PC-9 (cell line): ENCODE results near the gene INSM2. TPM values are rescaled to one million over a fixed set of nuclear protein-coding genes. Genes with fewer than 3 reads are reported as not detected.

Experiments used
- BruUV-seq: library from RNA; stranded (reverse); fragments of 400-500 nt; replicated peaks from 2 replicates; lab custom pipeline; 2021; lab: Mats Ljungman, UMichigan
- CTCF ChIA-PET: fragments of 300-600 bp; sonication (Branson Sonifier 250); formaldehyde crosslinking; loops from one replicate; lab custom pipeline; 2022; ENCODE audit warnings: antibody characterized with exemption; lab: Charles Lee
- POLR2A ChIA-PET: fragments of 300-600 bp; sonication (Branson Sonifier 250); formaldehyde crosslinking; loops from one replicate; lab custom pipeline; 2022; ENCODE audit warnings: antibody characterized with exemption; ENCODE audit not compliant: unreplicated experiment; lab: Charles Lee
- DNase-seq, 2 experiments: peaks; one replicate each; pipeline versions ENCODE4 v3.0.0 to v3.0.0-alpha.2; 2015 to 2022; ENCODE audit warnings: mixed read lengths in 1 of 2
- H2AFZ ChIP-seq: fragments of 200-600 bp; sonication (generic); 2 replicates; pipeline ENCODE4 v1.8.1; 2017; ENCODE audit warnings: antibody characterized with exemption
- H3F3A ChIP-seq: fragments of 200-600 bp; sonication (generic); 2 replicates; pipeline ENCODE4 v1.8.1; 2017; ENCODE audit warnings: antibody characterized with exemption, mild to moderate bottlenecking, low read depth; ENCODE audit not compliant: insufficient read depth
- H3K27ac ChIP-seq: fragments of 200-600 bp; sonication (generic); 2 replicates; pipeline ENCODE4 v1.6.1; 2016; ENCODE audit warnings: mixed run types
- H3K27me3 ChIP-seq: fragments of 200-600 bp; sonication (generic); 2 replicates; pipeline ENCODE4 v1.6.1; 2016; ENCODE audit warnings: low read depth, mixed run types; ENCODE audit not compliant: insufficient read depth
- H3K36me3 ChIP-seq: fragments of 200-600 bp; sonication (generic); 2 replicates; pipeline ENCODE4 v1.6.1; 2016; ENCODE audit warnings: low read depth, mixed run types
- H3K4me1 ChIP-seq: fragments of 200-600 bp; sonication (generic); replicated peaks from 2 replicates; pipeline ENCODE4 v1.6.1; 2016; ENCODE audit warnings: mixed run types; ENCODE audit not compliant: insufficient read depth
- H3K4me2 ChIP-seq: fragments of 200-600 bp; sonication (generic); 2 replicates; pipeline ENCODE4 v1.6.1; 2017; ENCODE audit warnings: mixed run types
- H3K4me3 ChIP-seq: fragments of 200-600 bp; sonication (generic); 2 replicates; pipeline ENCODE4 v1.6.1; 2016; ENCODE audit warnings: mixed run types
- H3K79me2 ChIP-seq: fragments of 200-600 bp; sonication (generic); 2 replicates; pipeline ENCODE4 v1.6.1; 2017; ENCODE audit warnings: low read depth, mixed run types
- H3K9me2 ChIP-seq: fragments of 200-600 bp; sonication (generic); 2 replicates; pipeline ENCODE4 v1.8.1; 2017; ENCODE audit warnings: mild to moderate bottlenecking; ENCODE audit not compliant: insufficient read depth
- H3K9me3 ChIP-seq: fragments of 200-600 bp; sonication (generic); 2 replicates; pipeline ENCODE4 v1.8.1; 2016; ENCODE audit warnings: low read depth; ENCODE audit not compliant: insufficient read depth
- H4K20me1 ChIP-seq: fragments of 200-600 bp; sonication (generic); 2 replicates; pipeline ENCODE4 v1.8.1; 2017; ENCODE audit not compliant: insufficient read depth
- CTCF ChIP-seq: fragments of 200-600 bp; sonication (generic); conservative IDR thresholded peaks from 2 replicates; pipeline ENCODE4 v1.6.1; 2017; ENCODE audit warnings: mixed run types, antibody characterized with exemption, mild to moderate bottlenecking, moderate library complexity
- EZH2 ChIP-seq: fragments of 200-600 bp; sonication (generic); IDR thresholded peaks from 2 replicates; pipeline ENCODE4 v1.8.0; 2017; ENCODE audit warnings: antibody characterized with exemption, low read depth
- intact Hi-C: fragments of 100-400 bp; cut with micrococcal nuclease; formaldehyde crosslinking; loops from one replicate; pipeline ENCODE4 v1.10.0; 2022; ENCODE audit not compliant: unreplicated experiment
- total RNA-seq: library from RNA; stranded (reverse); gene quantifications from 2 replicates; pipeline ENCODE4 v1.2.3, GENCODE V29; 2021

INSM2 gene
- total RNA-seq, 1 experiment from 2014 or later: not detected

GRCh38 chr14:35573911-35574310 lies 39.9 kb downstream of the INSM2 start:
- Histone ChIP-seq H3K4me1 (no peaks in the 10 kb centered on the region), H3K27ac (no peak overlapping the region), H3K79me2 (no peaks in the 10 kb centered on the region), H2AFZ (no peak overlapping the region), H3K4me3 (no peak overlapping the region), H4K20me1 (no peaks in the 10 kb centered on the region), H3K4me2 (no peak overlapping the region), H3K9me3 (no peaks in the 10 kb centered on the region), H3K36me3 (no peaks in the 10 kb centered on the region), H3F3A (no peaks in the 10 kb centered on the region), H3K9me2 (no peaks in the 10 kb centered on the region), H3K27me3 (no peaks in the 10 kb centered on the region)
- CTCF ChIA-PET: interaction anchor here (0.6 kb wide), 1 partner anchor 394 kb away, joined by 4 read pairs; no protein-coding TSS in a partner anchor
- no peak for DNase-seq
- BruUV-seq: no TSS peak
- intact Hi-C loops: no loop called here
- TF ChIP-seq CTCF (no peak), EZH2 (no peak)
- POLR2A ChIA-PET: no interaction called here

- CTCF ChIA-PET: no interaction called here
- Histone ChIP-seq H4K20me1 (no peaks in the 10 kb centered on the region), H3K27ac (no peak overlapping the region), H3K9me3 (no peaks in the 10 kb centered on the region), H3K4me1 (no peaks in the 10 kb centered on the region), H3F3A (no peaks in the 10 kb centered on the region), H3K4me2 (no peak overlapping the region), H3K36me3 (no peaks in the 10 kb centered on the region), H3K79me2 (no peaks in the 10 kb centered on the region), H3K4me3 (no peak overlapping the region), H3K27me3 (no peaks in the 10 kb centered on the region), H3K9me2 (no peaks in the 10 kb centered on the region), H2AFZ (no peak overlapping the region)
- BruUV-seq: no TSS peak
- POLR2A ChIA-PET: no interaction called here
- no peak for DNase-seq
- TF ChIP-seq CTCF: no peak
- TF ChIP-seq EZH2: no peak
- intact Hi-C loops: no loop called here
These were observed 42.3 kb downstream of the INSM2 start for GRCh38 chr14:35576260-35576659.

GRCh38 chr14:35576856-35577255 lies 42.9 kb downstream of the INSM2 start:
- CTCF ChIA-PET: no interaction called here
- no TSS peak for BruUV-seq
- no peak for DNase-seq
- H4K20me1 ChIP-seq: no peaks in the 10 kb centered on the region
- H3K4me3 ChIP-seq: no peak overlapping the region
- H3K27me3 ChIP-seq: no peaks in the 10 kb centered on the region
- POLR2A ChIA-PET: no interaction called here
- no peaks in the 10 kb centered on the region for H3K36me3 ChIP-seq
- H3F3A ChIP-seq: no peaks in the 10 kb centered on the region
- H3K27ac ChIP-seq: no peak overlapping the region
- no peak for TF ChIP-seq CTCF
- no peak for TF ChIP-seq EZH2
- no peaks in the 10 kb centered on the region for H3K9me3 ChIP-seq
- no peaks in the 10 kb centered on the region for H3K9me2 ChIP-seq
- H3K4me2 ChIP-seq: no peak overlapping the region
- H2AFZ ChIP-seq: no peak overlapping the region
- no peaks in the 10 kb centered on the region for H3K4me1 ChIP-seq
- H3K79me2 ChIP-seq: no peaks in the 10 kb centered on the region
- intact Hi-C loops: no loop called here
